ENCODE results near the gene AP2A2. TPM values are rescaled to one million over a fixed set of nuclear protein-coding genes. Genes with fewer than 3 reads are reported as not detected.

The AP2A2 gene
- total RNA-seq, 4 donors from 2014 or later, result 49.5 to 82.6 (median 72.2) TPM

GRCh38 chr11:1018091-1018490, 92.4 kb downstream of the AP2A2 start:
- H3K4me3 ChIP-seq, result no peak overlapping the region
- H3K9me3 ChIP-seq, result no peaks in the 10 kb centered on the region
- intact Hi-C loops (cut with DNase I), result no loop called here
- TF ChIP-seq CTCF (IDR thresholded peaks at IDR 0.05) (no peak), POLR2AphosphoS5 (IDR thresholded peaks at IDR 0.05) (no peak), EP300 (IDR thresholded peaks at IDR 0.05) (no peak), POLR2A (IDR thresholded peaks at IDR 0.05; ENCODE audit: low read depth) (no peak)
- H3K36me3 ChIP-seq, result peaks cover 0 to 21% (median 8%) of the 10 kb centered on the region in 4 donors
- DNase-seq (ENCODE audit: extremely low spot score), result no peak
- no peak overlapping the region for H3K27ac ChIP-seq (replicated peaks in 1 of 4)
- H3K4me1 ChIP-seq, result no peaks in the 10 kb centered on the region
- no peaks in the 10 kb centered on the region for H3K27me3 ChIP-seq
- WGBS, result 81% methylated on average over 9 of the region's 9 CpGs

GRCh38 chr11:1019321-1019910, 93.7 kb downstream of the AP2A2 start:
- 82% methylated on average over 18 of the region's 21 CpGs for WGBS
- intact Hi-C loops (cut with DNase I), result no loop called here
- Histone ChIP-seq H3K9me3 (no peaks in the 10 kb centered on the region), H3K27ac (replicated peaks in 1 of 4) (no peak overlapping the region), H3K4me3 (no peak overlapping the region), H3K36me3 (peaks cover 0 to 19% (median 4%) of the 10 kb centered on the region in 4 donors), H3K27me3 (no peaks in the 10 kb centered on the region), H3K4me1 (no peaks in the 10 kb centered on the region)
- DNase-seq (ENCODE audit: extremely low spot score), result no peak
- TF ChIP-seq POLR2A (IDR thresholded peaks at IDR 0.05; ENCODE audit: low read depth) (no peak), EP300 (IDR thresholded peaks at IDR 0.05) (no peak), CTCF (IDR thresholded peaks at IDR 0.05) (no peak), POLR2AphosphoS5 (IDR thresholded peaks at IDR 0.05) (no peak)

DNA sequence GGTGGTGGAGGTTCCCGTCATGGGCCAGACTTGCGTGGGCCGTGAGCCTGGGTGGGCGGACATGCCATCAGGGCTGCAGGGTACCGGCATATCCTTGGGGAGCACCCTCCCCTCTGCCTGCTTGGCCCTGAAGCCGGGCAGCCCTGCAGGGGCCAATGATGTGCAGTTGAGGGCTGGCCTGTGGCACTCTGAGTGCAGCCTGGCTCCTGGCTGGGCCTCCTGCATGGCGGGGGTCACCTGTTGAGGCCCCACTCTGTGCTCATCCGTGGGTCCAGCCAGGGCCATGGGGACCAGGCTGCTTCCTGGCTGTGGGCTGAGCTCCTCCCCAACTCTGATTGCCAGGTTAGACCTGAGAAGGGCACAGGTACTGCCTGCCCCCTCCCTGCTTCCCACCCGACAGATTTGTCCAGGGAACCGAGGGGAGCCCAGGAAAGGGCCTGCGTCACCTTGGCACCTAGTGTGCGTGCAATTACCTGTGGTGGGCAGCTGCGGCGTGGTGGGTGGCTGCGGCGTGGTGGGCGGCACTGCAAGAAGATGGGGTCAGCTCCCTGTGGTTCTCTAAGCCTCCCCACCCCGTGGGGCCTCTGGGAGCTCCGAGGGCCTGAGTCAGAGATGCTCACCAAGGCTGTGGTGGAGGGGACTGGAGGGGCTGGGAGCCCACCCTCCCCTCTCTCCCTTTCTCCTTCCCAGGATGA, 94.7 kb downstream of the AP2A2 start:
- 89% methylated on average over 10 of the region's 19 CpGs for WGBS
- Histone ChIP-seq H3K9me3 (no peaks in the 10 kb centered on the region), H3K4me3 (no peak overlapping the region), H3K27me3 (no peaks in the 10 kb centered on the region), H3K36me3 (peaks cover 0 to 17% (median 5%) of the 10 kb centered on the region in 4 donors), H3K4me1 (no peaks in the 10 kb centered on the region), H3K27ac (replicated peaks in 1 of 4) (no peak overlapping the region)
- no peak for TF ChIP-seq CTCF (IDR thresholded peaks at IDR 0.05)
- no peak for TF ChIP-seq POLR2A (IDR thresholded peaks at IDR 0.05; ENCODE audit: low read depth)
- no peak for TF ChIP-seq POLR2AphosphoS5 (IDR thresholded peaks at IDR 0.05)
- no peak for TF ChIP-seq EP300 (IDR thresholded peaks at IDR 0.05)
- no peak for DNase-seq (ENCODE audit: extremely low spot score)
- intact Hi-C loops (cut with DNase I), result no loop called here

- no peak overlapping the region for H3K4me3 ChIP-seq
- intact Hi-C loops (cut with DNase I), result no loop called here
- no peaks in the 10 kb centered on the region for H3K27me3 ChIP-seq
- no peak for TF ChIP-seq CTCF (IDR thresholded peaks at IDR 0.05)
- TF ChIP-seq EP300 (IDR thresholded peaks at IDR 0.05), result no peak
- TF ChIP-seq POLR2AphosphoS5 (IDR thresholded peaks at IDR 0.05), result no peak
- no peak for TF ChIP-seq POLR2A (IDR thresholded peaks at IDR 0.05; ENCODE audit: low read depth)
- WGBS, result 98% methylated on average over 7 of the region's 7 CpGs
- no peaks in the 10 kb centered on the region for H3K4me1 ChIP-seq
- H3K9me3 ChIP-seq, result no peaks in the 10 kb centered on the region
- no peak overlapping the region for H3K27ac ChIP-seq (replicated peaks in 1 of 4)
- H3K36me3 ChIP-seq, result peaks cover 0 to 22% (median 5%) of the 10 kb centered on the region in 4 donors
- DNase-seq (ENCODE audit: extremely low spot score), result no peak
Observed at GRCh38 chr11:1022411-1022810, 96.7 kb downstream of the AP2A2 start.
